ENCODE data around the gene COL9A1. TPM values are rescaled to one million over a fixed set of nuclear protein-coding genes. Genes with fewer than 3 reads are reported as not detected.
"Not testable (repeated sequence)": the region's sequence is repeated elsewhere in the genome, so short reads cannot be mapped to it uniquely, and the experiment has no call there.

The COL9A1 gene
- total and polyA plus RNA-seq, 9 of the 15 experiments (the other 6 are each of a cell fraction or from before 2014, with no cell fraction given) = 0.01 to 0.13 (median 0.06) TPM; not detected in 1

DNA sequence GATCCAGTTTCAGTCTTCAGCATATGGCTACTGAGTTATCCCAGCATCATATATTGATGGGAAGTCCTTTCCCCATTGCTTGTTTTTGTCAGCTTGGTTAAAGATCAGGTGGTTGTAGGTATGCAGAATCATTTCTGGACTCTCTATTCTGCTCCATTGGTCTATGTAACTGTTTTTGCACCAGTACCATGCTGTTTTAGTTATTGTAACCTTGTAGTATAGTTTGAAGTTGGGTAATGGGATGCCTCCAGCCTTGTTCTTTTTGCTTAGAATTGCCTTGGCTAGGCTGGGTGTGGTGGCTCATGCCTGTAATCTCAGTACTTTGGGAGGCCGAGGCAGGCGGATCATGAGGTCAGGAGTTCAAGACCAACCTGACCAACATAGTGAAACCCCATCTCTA lies 36.9 kb upstream of the COL9A1 start:
- H3K4me2 ChIP-seq (ENCODE audit: insufficient read depth, low read length); BruUV-seq (replicated peaks); H4K20me1 ChIP-seq (replicated peaks; ENCODE audit: control insufficient read depth, insufficient read depth, low read length); in situ Hi-C loops (cut with MboI); H2AFZ ChIP-seq (ENCODE audit: low read depth, low read length); DNase-seq (ENCODE audit: extremely low read depth in 1 of 4, low spot score in 3 of 4); H3K27me3 ChIP-seq (ENCODE audit: control insufficient read depth in 2 of 2, insufficient read depth in 2 of 2, low read length in 2 of 2); H3K4me3 ChIP-seq; H3K27ac ChIP-seq (ENCODE audit: extremely low read depth, low read depth, low read length); FAIRE-seq; H3K9ac ChIP-seq (ENCODE audit: insufficient read depth in 1 of 2, low read depth in 2 of 2, low read length in 2 of 2); H3K36me3 ChIP-seq (ENCODE audit: control insufficient read depth, insufficient read depth, low read length); CTCF ChIA-PET (ENCODE audit: low intra/inter-chr PET ratio); ATAC-seq; POLR2A ChIA-PET; H3K9me1 ChIP-seq (ENCODE audit: control insufficient read depth, insufficient read depth, low read length); intact Hi-C loops (cut with micrococcal nuclease); H3K79me2 ChIP-seq (ENCODE audit: control insufficient read depth, insufficient read depth, low read length): not testable (repeated sequence)
- Histone ChIP-seq H3K4me1 (replicated peaks in 1 of 2; ENCODE audit: control insufficient read depth in 2 of 2, insufficient read depth in 2 of 2, low read length in 2 of 2) (peaks cover 8 to 13% of the 10 kb centered on the region in 2 experiments), H3K9me3 (replicated peaks; ENCODE audit: control insufficient read depth, insufficient read depth, low read depth, low read length) (peaks cover 11% of the 10 kb centered on the region)
- 100% methylated on average over 2 of the region's 2 CpGs for WGBS (ENCODE audit: insufficient coverage, low coverage, missing lambda C conversion rate)
- 0 out of 4 replicates have a peak, but pooled peaks have one; percentile 33 to 49 for TF ChIP-seq KDM1A (IDR thresholded peaks at IDR 0.05)
- peak; percentile 50; the same call in 1 of the 2 replicates for TF ChIP-seq BCOR (IDR thresholded peaks at IDR 0.05)
- TF ChIP-seq TRIM28 (IDR thresholded peaks at IDR 0.05) = peak; percentile 54; the same call in 1 of the 2 replicates
- peak; percentile 36 for TF ChIP-seq RBM25 (IDR thresholded peaks at IDR 0.05; ENCODE audit: low read depth, low read length, severe bottlenecking)

DNA sequence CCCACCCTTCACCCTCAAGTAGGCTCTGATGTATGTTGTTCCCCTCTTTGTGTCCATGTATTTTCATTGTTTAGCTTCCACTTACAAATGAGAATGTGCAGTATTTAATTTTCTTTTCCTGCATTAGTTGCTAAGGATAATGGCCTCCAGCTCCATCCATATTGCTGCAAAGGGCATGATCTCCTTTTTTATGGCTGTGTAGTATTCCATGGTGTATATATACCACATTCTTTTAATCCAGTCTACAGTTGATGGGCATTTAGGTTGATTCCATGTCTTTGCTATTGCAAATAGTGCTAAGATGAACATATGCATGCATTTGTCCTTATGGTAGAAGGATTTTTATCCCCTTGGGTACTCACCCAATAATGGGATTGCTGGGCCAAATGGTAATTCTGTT lies 35.9 kb upstream of the COL9A1 start:
- H3K9ac ChIP-seq (ENCODE audit: insufficient read depth in 1 of 2, low read depth in 2 of 2, low read length in 2 of 2) = no peak overlapping the region
- H3K27me3 ChIP-seq (ENCODE audit: control insufficient read depth in 2 of 2, insufficient read depth in 2 of 2, low read length in 2 of 2) = no peaks in the 10 kb centered on the region
- BruUV-seq (replicated peaks) = no TSS peak
- no peak for FAIRE-seq
- H3K36me3 ChIP-seq (ENCODE audit: control insufficient read depth, insufficient read depth, low read length) = no peaks in the 10 kb centered on the region
- no peak for DNase-seq (ENCODE audit: extremely low read depth in 1 of 4, low spot score in 3 of 4)
- no peaks in the 10 kb centered on the region for H3K9me1 ChIP-seq (ENCODE audit: control insufficient read depth, insufficient read depth, low read length)
- H3K27ac ChIP-seq (ENCODE audit: extremely low read depth, low read depth, low read length) = no peak overlapping the region
- POLR2A ChIA-PET = no interaction called here
- CTCF ChIA-PET (ENCODE audit: low intra/inter-chr PET ratio) = no interaction called here
- no peak for ATAC-seq
- in situ Hi-C loops (cut with MboI) = no loop called here
- no peak overlapping the region for H2AFZ ChIP-seq (ENCODE audit: low read depth, low read length)
- no peaks in the 10 kb centered on the region for H4K20me1 ChIP-seq (replicated peaks; ENCODE audit: control insufficient read depth, insufficient read depth, low read length)
- no peaks in the 10 kb centered on the region for H3K79me2 ChIP-seq (ENCODE audit: control insufficient read depth, insufficient read depth, low read length)
- intact Hi-C loops (cut with micrococcal nuclease) = no loop called here
- H3K4me2 ChIP-seq (ENCODE audit: insufficient read depth, low read length) = no peak overlapping the region
- peaks cover 8 to 13% of the 10 kb centered on the region in 2 experiments for H3K4me1 ChIP-seq (replicated peaks in 1 of 2; ENCODE audit: control insufficient read depth in 2 of 2, insufficient read depth in 2 of 2, low read length in 2 of 2)
- H3K4me3 ChIP-seq = no peak overlapping the region
- peaks cover 11% of the 10 kb centered on the region for H3K9me3 ChIP-seq (replicated peaks; ENCODE audit: control insufficient read depth, insufficient read depth, low read depth, low read length)
- TF ChIP-seq, protein P1, sequence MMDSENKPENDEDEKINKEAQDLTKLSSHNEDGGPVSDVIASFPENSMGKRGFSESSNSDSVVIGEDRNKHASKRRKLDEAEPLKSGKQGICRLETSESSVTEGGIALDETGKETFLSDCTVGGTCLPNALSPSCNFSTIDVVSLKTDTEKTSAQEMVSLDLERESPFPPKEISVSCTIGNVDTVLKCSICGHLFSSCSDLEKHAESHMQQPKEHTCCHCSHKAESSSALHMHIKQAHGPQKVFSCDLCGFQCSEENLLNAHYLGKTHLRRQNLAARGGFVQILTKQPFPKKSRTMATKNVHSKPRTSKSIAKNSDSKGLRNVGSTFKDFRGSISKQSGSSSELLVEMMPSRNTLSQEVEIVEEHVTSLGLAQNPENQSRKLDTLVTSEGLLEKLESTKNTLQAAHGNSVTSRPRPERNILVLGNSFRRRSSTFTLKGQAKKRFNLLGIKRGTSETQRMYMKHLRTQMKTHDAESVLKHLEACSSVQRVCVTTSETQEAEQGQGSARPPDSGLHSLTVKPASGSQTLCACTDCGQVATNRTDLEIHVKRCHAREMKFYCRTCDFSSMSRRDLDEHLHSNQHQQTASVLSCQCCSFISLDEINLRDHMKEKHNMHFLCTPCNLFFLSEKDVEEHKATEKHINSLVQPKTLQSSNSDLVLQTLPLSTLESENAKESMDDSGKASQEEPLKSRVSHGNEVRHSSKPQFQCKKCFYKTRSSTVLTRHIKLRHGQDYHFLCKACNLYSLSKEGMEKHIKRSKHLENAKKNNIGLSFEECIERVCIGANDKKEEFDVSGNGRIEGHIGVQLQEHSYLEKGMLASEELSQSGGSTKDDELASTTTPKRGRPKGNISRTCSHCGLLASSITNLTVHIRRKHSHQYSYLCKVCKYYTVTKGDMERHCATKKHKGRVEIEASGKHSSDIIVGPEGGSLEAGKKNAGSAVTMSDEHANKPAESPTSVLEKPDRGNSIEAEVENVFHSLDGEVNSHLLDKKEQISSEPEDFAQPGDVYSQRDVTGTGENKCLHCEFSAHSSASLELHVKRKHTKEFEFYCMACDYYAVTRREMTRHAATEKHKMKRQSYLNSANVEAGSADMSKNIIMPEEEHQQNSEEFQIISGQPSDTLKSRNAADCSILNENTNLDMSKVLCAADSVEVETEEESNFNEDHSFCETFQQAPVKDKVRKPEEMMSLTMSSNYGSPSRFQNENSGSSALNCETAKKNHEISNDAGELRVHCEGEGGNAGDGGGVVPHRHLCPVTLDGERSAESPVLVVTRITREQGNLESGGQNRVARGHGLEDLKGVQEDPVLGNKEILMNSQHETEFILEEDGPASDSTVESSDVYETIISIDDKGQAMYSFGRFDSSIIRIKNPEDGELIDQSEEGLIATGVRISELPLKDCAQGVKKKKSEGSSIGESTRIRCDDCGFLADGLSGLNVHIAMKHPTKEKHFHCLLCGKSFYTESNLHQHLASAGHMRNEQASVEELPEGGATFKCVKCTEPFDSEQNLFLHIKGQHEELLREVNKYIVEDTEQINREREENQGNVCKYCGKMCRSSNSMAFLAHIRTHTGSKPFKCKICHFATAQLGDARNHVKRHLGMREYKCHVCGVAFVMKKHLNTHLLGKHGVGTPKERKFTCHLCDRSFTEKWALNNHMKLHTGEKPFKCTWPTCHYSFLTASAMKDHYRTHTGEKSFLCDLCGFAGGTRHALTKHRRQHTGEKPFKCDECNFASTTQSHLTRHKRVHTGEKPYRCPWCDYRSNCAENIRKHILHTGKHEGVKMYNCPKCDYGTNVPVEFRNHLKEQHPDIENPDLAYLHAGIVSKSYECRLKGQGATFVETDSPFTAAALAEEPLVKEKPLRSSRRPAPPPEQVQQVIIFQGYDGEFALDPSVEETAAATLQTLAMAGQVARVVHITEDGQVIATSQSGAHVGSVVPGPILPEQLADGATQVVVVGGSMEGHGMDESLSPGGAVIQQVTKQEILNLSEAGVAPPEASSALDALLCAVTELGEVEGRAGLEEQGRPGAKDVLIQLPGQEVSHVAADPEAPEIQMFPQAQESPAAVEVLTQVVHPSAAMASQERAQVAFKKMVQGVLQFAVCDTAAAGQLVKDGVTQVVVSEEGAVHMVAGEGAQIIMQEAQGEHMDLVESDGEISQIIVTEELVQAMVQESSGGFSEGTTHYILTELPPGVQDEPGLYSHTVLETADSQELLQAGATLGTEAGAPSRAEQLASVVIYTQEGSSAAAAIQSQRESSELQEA (IDR thresholded peaks at IDR 0.05; ENCODE audit: low read depth) = no peak
- TF ChIP-seq KDM1A (IDR thresholded peaks at IDR 0.05) (peak; percentile 24 to 67; a peak in 1 of 4 replicates), ZFX (CRISPR knock-in tag; IDR thresholded peaks at IDR 0.05) (no peak), BCOR (IDR thresholded peaks at IDR 0.05) (peak; percentile 85), RBM25 (IDR thresholded peaks at IDR 0.05; ENCODE audit: low read depth, low read length, severe bottlenecking) (peak; percentile 67), ZNF146 (CRISPR knock-in tag; IDR thresholded peaks at IDR 0.05; ENCODE audit: unreplicated experiment) (peak; percentile 99)

All from K562 (cell line).